SK-N-SH (cell line): Measurements from ENCODE around the gene GTF3C2. TPM values are rescaled to one million over a fixed set of nuclear protein-coding genes. Genes with fewer than 3 reads are reported as not detected.

Experiments used
- CTCF ChIA-PET: fragments of 300-600, 350-600 bp; formaldehyde crosslinking; extraction: SDS; loops from one replicate; lab custom pipeline; 2021; lab: Yijun Ruan, JAX
- POLR2A ChIA-PET: fragments of 350-600 bp; sonication (Branson Sonifier 250); formaldehyde crosslinking; extraction: SDS; loops from one replicate; lab custom pipeline; 2020; ENCODE audit warnings: antibody characterized with exemption, inconsistent platforms; lab: Yijun Ruan, JAX
- DNase-seq: peaks from one replicate; pipeline ENCODE4 v3.0.0; 2012
- H2AFZ ChIP-seq: fragments of 200-600 bp; sonication (generic); 2 replicates; pipeline ENCODE4 v1.8.1; 2016; ENCODE audit warnings: antibody characterized with exemption, mild to moderate bottlenecking, low read depth
- H3F3A ChIP-seq: fragments of 200-600 bp; sonication (generic); replicated peaks from 2 replicates; pipeline ENCODE3; 2016; ENCODE audit warnings: antibody characterized with exemption, mild to moderate bottlenecking; ENCODE audit not compliant: insufficient read depth
- H3K27ac ChIP-seq, 2 experiments: fragments of 200-500 bp in 1 of 2; fragments of 200-600 bp in 1 of 2; sonication (Bioruptor generic) in 1 of 2; sonication (generic), shearing (Covaris generic) in 1 of 2; 2 replicates each; pipeline versions ENCODE4 v1.5.1 to v1.6.1; 2014 to 2016; ENCODE audit warnings: low read depth in 2 of 2, inconsistent platforms in 1 of 2, low read length in 1 of 2, mild to moderate bottlenecking in 1 of 2, mixed read lengths in 1 of 2
- H3K27me3 ChIP-seq: fragments of 200-600 bp; sonication (generic), shearing (Covaris generic); 2 replicates; pipeline ENCODE4 v1.6.1; 2016; ENCODE audit warnings: mixed run types; ENCODE audit not compliant: insufficient read depth
- H3K36me3 ChIP-seq, 2 experiments: fragments of 200-500 bp in 1 of 2; fragments of 200-600 bp in 1 of 2; sonication (Bioruptor generic) in 1 of 2; sonication (generic) in 1 of 2; replicated peaks in 1 of 2; 2 replicates each; pipeline versions ENCODE3 to v1.5.1; 2014 to 2016; ENCODE audit warnings: low read length in 1 of 2, mild to moderate bottlenecking in 1 of 2; ENCODE audit not compliant: insufficient read depth in 2 of 2, control insufficient read depth in 1 of 2
- H3K4me1 ChIP-seq, 2 experiments: fragments of 200-500 bp in 1 of 2; fragments of 200-600 bp in 1 of 2; sonication (Bioruptor generic) in 1 of 2; sonication (generic), shearing (Covaris generic) in 1 of 2; 2 replicates each; pipeline versions ENCODE4 v1.5.1 to v1.6.1; 2014 to 2016; ENCODE audit warnings: low read depth in 1 of 2, low read length in 1 of 2, mixed run types in 1 of 2; ENCODE audit not compliant: insufficient read depth in 2 of 2, control insufficient read depth in 1 of 2
- H3K4me2 ChIP-seq: fragments of 200-600 bp; sonication (generic), shearing (Covaris generic); 2 replicates; pipeline ENCODE4 v1.6.1; 2017; ENCODE audit warnings: mixed run types
- H3K4me3 ChIP-seq, 2 experiments: fragments of 200-500 bp in 1 of 2; fragments of 200-600 bp in 1 of 2; sonication (Bioruptor generic) in 1 of 2; sonication (generic), shearing (Covaris generic) in 1 of 2; 2 replicates each; pipeline versions ENCODE4 v1.5.1 to v1.8.1; 2014 to 2016; ENCODE audit warnings: low read depth in 2 of 2, inconsistent platforms in 1 of 2, low read length in 1 of 2, mild to moderate bottlenecking in 1 of 2, mixed read lengths in 1 of 2, moderate library complexity in 1 of 2
- H3K79me2 ChIP-seq: fragments of 200-600 bp; sonication (generic); 2 replicates; pipeline ENCODE4 v1.8.1; 2017; ENCODE audit warnings: mild to moderate bottlenecking; ENCODE audit not compliant: insufficient read depth
- H3K9ac ChIP-seq: fragments of 200-600 bp; sonication (generic); 2 replicates; pipeline ENCODE4 v1.6.1; 2017; ENCODE audit warnings: mixed run types
- H3K9me2 ChIP-seq: fragments of 200-600 bp; sonication (generic); 2 replicates; pipeline ENCODE4 v1.6.1; 2017; ENCODE audit warnings: mixed run types
- H3K9me3 ChIP-seq: fragments of 200-600 bp; sonication (generic); 2 replicates; pipeline ENCODE4 v1.6.1; 2017; ENCODE audit warnings: mixed run types, mild to moderate bottlenecking, moderate library complexity
- H4K20me1 ChIP-seq: fragments of 200-600 bp; sonication (generic); 2 replicates; pipeline ENCODE4 v1.6.1; 2017; ENCODE audit warnings: mild to moderate bottlenecking, mixed run types; ENCODE audit not compliant: insufficient read depth
- ELF1 ChIP-seq: IDR thresholded peaks from 2 replicates; pipeline ENCODE4 v1.4.0; 2012
- EP300 ChIP-seq, 2 experiments: IDR thresholded peaks; 2 replicates each; pipeline versions ENCODE4 v1.4.0 to v1.6.1; 2012; ENCODE audit warnings: borderline replicate concordance in 1 of 2, low read depth in 1 of 2, low read length in 1 of 2
- FOSL2 ChIP-seq: IDR thresholded peaks from 2 replicates; pipeline ENCODE4 v1.4.0; 2012; ENCODE audit warnings: low read depth, mild to moderate bottlenecking, moderate library complexity, borderline replicate concordance
- MEF2A ChIP-seq: IDR thresholded peaks from 2 replicates; pipeline ENCODE4 v1.4.0; 2012; ENCODE audit warnings: low read depth, borderline replicate concordance
- NRF1 ChIP-seq: IDR thresholded peaks from 2 replicates; pipeline ENCODE4 v1.6.1; 2012; ENCODE audit warnings: low read depth, mild to moderate bottlenecking, low read length
- POLR2AphosphoS5 ChIP-seq: IDR thresholded peaks from 2 replicates; pipeline ENCODE4 v1.6.1; 2012; ENCODE audit warnings: low read depth, low read length
- RAD21 ChIP-seq: IDR thresholded peaks from 2 replicates; pipeline ENCODE4 v1.6.1; 2012; ENCODE audit warnings: mild to moderate bottlenecking, low read length
- RCOR1 ChIP-seq: fragments of 150-350 bp; IDR thresholded peaks from 2 replicates; pipeline ENCODE4 v1.6.1; 2017; ENCODE audit warnings: antibody characterized with exemption, low read length
- RXRA ChIP-seq: IDR thresholded peaks from 2 replicates; pipeline ENCODE4 v1.4.0; 2012; ENCODE audit warnings: low read depth, mild to moderate bottlenecking, borderline replicate concordance
- SIN3A ChIP-seq: IDR thresholded peaks from 2 replicates; pipeline ENCODE4 v1.6.1; 2012; ENCODE audit warnings: low read depth, mild to moderate bottlenecking, low read length, moderate library complexity, borderline replicate concordance
- TCF12 ChIP-seq: IDR thresholded peaks from 2 replicates; pipeline ENCODE4 v1.4.0; 2012
- TEAD4 ChIP-seq: IDR thresholded peaks from 2 replicates; pipeline ENCODE4 v1.4.0; 2012; ENCODE audit warnings: mild to moderate bottlenecking, borderline replicate concordance; ENCODE audit not compliant: insufficient read depth
- YY1 ChIP-seq: IDR thresholded peaks from 2 replicates; pipeline ENCODE4 v1.4.0; 2012; ENCODE audit warnings: low read depth, mild to moderate bottlenecking
- WGBS: methylation state at CpG from one replicate; pipeline ENCODE4 v1.1.6; 2017; ENCODE audit warnings: low lambda C conversion rate; 5-methylcytosine and 5-hydroxymethylcytosine counted together
- polyA plus RNA-seq, 3 experiments: library from polyadenylated mRNA; depleted of rRNA; stranded (reverse); fragments of >200 nt; gene quantifications; 2 replicates each; pipeline ENCODE4 v1.2.3, GENCODE V29; 2012
- TF ChIP-seq, protein P1 (sequence below): fragments of 150-350 bp; IDR thresholded peaks from 2 replicates; pipeline ENCODE4 v1.6.1; 2016; ENCODE audit warnings: mild to moderate bottlenecking, low read depth, low read length

The GTF3C2 gene
- polyA plus RNA-seq, 1 of the 3 experiments (the other 2 are of a cell fraction): 65.8 TPM

DNA sequence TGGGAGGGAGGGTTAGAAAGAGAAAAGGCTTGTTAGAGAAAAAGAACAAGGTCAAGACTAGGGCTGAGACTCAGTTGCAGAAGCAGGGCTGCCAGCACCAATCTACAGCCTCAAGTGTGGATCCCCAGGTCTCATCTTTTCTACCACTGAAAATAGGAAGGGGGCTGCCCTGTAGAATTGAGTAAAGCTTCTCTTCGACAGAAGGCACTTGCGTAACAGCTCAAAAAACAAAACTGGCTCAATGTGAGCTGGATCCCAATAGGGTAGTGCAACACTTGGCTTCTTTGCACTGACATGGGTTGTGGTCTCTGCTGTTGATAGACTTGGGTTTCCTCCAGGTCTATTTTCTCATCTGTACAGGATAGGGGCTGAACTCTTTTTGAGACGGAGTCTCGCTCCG, 31.8 kb downstream of the GTF3C2 start:
- CTCF ChIA-PET: interaction anchor here (1.0 to 2.8 kb wide), 4 partner anchors 16 to 45 kb away, joined by 3 to 13 read pairs (median 4); partner anchors contain the start of genes EIF2B4 and UCN

DNA sequence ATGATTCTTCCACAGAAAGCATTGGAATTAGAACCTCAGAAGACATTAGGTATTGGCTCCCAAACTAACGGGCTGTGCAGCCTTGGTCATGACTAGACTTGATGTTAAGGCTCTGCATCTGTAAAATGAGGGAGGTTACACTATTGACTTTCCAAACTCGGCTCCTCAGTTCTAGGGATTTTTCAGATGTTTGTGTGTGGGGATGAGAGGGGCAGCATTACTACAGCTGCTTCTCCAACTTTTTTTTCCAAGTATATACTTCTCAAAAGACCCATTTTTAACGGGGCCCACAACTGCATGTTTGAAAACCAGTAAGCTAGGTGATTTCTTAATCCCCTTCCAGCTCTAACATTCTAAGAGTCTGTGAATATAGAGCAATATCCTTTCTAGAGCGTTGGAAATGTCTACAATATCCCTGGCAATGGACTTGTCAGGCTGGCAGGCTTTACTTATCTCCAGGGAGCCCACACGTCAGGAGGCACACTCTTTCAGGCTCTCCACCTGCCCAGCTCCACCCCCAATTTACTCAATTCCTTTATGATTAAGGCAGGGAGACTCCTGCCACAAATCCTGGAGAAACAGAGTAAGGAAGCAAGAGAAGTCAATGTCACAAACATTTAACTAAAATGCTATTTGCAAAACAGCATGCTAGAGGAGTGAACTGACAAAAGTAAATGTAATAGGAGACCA, 32.8 kb downstream of the GTF3C2 start:
- CTCF ChIA-PET: interaction anchor here (0.6 to 2.8 kb wide), 9 partner anchors 15 to 273 kb away, joined by 3 to 13 read pairs (median 3); partner anchors contain the start of genes EIF2B4 and UCN
- Histone ChIP-seq H4K20me1 (no peaks in the 10 kb centered on the region), H3K27ac (peak overlapping the region; percentile 90 to 98), H3K4me2 (peak overlapping the region; percentile 93), H3K36me3 (peaks cover 9 to 30% of the 10 kb centered on the region in 2 experiments), H2AFZ (peak overlapping the region; percentile 68), H3K9ac (peak overlapping the region; percentile 90), H3K27me3 (no peaks in the 10 kb centered on the region), H3K9me3 (no peaks in the 10 kb centered on the region), H3F3A (peaks cover 13% of the 10 kb centered on the region), H3K4me1 (peaks cover 9 to 23% of the 10 kb centered on the region in 2 experiments; a peak in 3 of 4 replicates), H3K9me2 (no peaks in the 10 kb centered on the region), H3K4me3 (peak overlapping the region; percentile 76 to 93), H3K79me2 (peaks cover 28% of the 10 kb centered on the region; the same call in 1 of the 2 replicates)
- POLR2A ChIA-PET: interaction anchor here (0.7 to 2.8 kb wide), 8 partner anchors 8 to 86 kb away, joined by 3 to 16 read pairs (median 5); partner anchors contain the start of genes EIF2B4, GTF3C2 and PPM1G
- TF ChIP-seq SIN3A (peak; percentile 44; the same call in 1 of the 2 replicates), RXRA (no peak)
- no peak for DNase-seq
- WGBS: 12% methylated on average over 5 of the region's 5 CpGs

More for the DNA sequence above, 31.8 kb downstream of the GTF3C2 start:
- Histone ChIP-seq H3K36me3 (peaks cover 13 to 39% of the 10 kb centered on the region in 2 experiments), H3K9ac (no peak overlapping the region), H3K4me1 (peaks cover 9 to 23% of the 10 kb centered on the region in 2 experiments; a peak in 3 of 4 replicates), H3K79me2 (peaks cover 20% of the 10 kb centered on the region; the same call in 1 of the 2 replicates), H3K9me3 (no peaks in the 10 kb centered on the region), H3K4me3 (no peak overlapping the region), H3F3A (peaks cover 13% of the 10 kb centered on the region), H3K27me3 (no peaks in the 10 kb centered on the region), H3K4me2 (no peak overlapping the region), H3K9me2 (no peaks in the 10 kb centered on the region), H3K27ac (no peak overlapping the region), H2AFZ (no peak overlapping the region), H4K20me1 (no peaks in the 10 kb centered on the region)
- no peak for DNase-seq
- WGBS: 93% methylated on average over 5 of the region's 5 CpGs
- TF ChIP-seq TCF12 (no peak), RAD21 (no peak), YY1 (no peak), POLR2AphosphoS5 (no peak), MEF2A (no peak), NRF1 (no peak), ELF1 (no peak), RCOR1 (no peak), FOSL2 (no peak), TEAD4 (no peak), EP300 (IDR thresholded peaks at IDR 0.05; ENCODE audit: borderline replicate concordance in 1 of 2, low read depth in 1 of 2, low read length in 1 of 2) (no peak), SIN3A (no peak)
- TF ChIP-seq, protein P1, sequence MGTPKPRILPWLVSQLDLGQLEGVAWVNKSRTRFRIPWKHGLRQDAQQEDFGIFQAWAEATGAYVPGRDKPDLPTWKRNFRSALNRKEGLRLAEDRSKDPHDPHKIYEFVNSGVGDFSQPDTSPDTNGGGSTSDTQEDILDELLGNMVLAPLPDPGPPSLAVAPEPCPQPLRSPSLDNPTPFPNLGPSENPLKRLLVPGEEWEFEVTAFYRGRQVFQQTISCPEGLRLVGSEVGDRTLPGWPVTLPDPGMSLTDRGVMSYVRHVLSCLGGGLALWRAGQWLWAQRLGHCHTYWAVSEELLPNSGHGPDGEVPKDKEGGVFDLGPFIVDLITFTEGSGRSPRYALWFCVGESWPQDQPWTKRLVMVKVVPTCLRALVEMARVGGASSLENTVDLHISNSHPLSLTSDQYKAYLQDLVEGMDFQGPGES: no peak
- POLR2A ChIA-PET: interaction anchor here (0.5 to 1.0 kb wide), 2 partner anchors 9 to 161 kb away, joined by 3 read pairs; no protein-coding TSS in a partner anchor
